IMR-90 (cell line): Measurements from ENCODE around the gene TNFRSF25.

ENCODE experiments used
- NFE2L2 ChIP-seq: fragments of 150-350 bp; IDR thresholded peaks from 2 replicates; pipeline ENCODE4 v1.6.1; 2016; ENCODE audit warnings: low read depth, mild to moderate bottlenecking, low read length
- POLR2A ChIP-seq: IDR thresholded peaks from 2 replicates; pipeline ENCODE4 v1.6.1; 2012; ENCODE audit warnings: mild to moderate bottlenecking, low read depth, low read length
- RAD21 ChIP-seq: IDR thresholded peaks from 2 replicates; pipeline ENCODE4 v1.6.1; 2012; ENCODE audit warnings: low read length, improper control_type of control experiment
- SMC3 ChIP-seq: fragments of 150-350 bp; IDR thresholded peaks from 2 replicates; pipeline ENCODE4 v1.6.1; 2016; ENCODE audit warnings: low read depth, mild to moderate bottlenecking, antibody characterized with exemption, low read length, moderate library complexity
- TF ChIP-seq, protein P1 (sequence below): conservative IDR thresholded peaks from 2 replicates; pipeline ENCODE4 v1.5.1; 2012; ENCODE audit warnings: mild to moderate bottlenecking, low read depth, low read length, improper control_type of control experiment

DNA sequence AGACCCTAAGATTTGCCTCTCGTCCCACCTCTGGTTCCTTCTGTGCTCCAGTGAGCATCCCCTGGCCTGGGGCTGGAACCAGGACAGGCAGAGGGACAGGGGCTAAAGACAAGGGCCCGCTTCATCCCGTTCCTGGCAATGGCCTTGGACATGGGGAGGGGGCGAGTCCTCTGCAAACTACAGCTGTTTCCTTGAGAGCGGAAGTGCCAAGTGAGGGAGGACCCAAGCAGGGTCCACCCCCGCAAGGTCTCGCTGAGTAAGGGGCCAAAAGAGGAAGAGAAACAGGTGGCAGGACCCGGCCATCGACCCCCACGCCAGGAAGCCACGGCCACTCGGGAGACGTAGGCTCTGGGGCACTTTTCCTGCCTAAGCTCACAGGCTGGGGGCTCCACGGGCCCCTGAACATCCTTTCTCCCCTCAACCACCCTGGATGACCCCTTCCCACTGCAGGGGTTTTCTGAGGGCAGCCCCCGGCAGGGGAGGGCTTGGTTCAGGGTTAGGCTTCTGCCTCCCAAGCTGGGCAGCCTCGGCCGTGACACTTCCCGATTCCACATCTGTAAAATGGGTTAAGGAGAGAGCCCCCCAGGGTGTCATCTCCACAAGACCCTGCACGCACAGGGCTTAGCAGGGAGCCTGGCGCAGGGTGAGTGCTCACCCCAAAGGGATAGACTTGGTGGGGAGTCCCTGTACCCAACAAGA is 43.4 kb upstream of the TNFRSF25 start:
- TF ChIP-seq, protein P1, sequence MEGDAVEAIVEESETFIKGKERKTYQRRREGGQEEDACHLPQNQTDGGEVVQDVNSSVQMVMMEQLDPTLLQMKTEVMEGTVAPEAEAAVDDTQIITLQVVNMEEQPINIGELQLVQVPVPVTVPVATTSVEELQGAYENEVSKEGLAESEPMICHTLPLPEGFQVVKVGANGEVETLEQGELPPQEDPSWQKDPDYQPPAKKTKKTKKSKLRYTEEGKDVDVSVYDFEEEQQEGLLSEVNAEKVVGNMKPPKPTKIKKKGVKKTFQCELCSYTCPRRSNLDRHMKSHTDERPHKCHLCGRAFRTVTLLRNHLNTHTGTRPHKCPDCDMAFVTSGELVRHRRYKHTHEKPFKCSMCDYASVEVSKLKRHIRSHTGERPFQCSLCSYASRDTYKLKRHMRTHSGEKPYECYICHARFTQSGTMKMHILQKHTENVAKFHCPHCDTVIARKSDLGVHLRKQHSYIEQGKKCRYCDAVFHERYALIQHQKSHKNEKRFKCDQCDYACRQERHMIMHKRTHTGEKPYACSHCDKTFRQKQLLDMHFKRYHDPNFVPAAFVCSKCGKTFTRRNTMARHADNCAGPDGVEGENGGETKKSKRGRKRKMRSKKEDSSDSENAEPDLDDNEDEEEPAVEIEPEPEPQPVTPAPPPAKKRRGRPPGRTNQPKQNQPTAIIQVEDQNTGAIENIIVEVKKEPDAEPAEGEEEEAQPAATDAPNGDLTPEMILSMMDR: no peak
- TF ChIP-seq POLR2A: no peak
- TF ChIP-seq NFE2L2: no peak
- TF ChIP-seq SMC3: no peak
- TF ChIP-seq RAD21: no peak
